HG03097 (cell line): ENCODE results near the gene SEZ6.

ENCODE experiments used
- ATAC-seq: cut with Tn5 transposase; IDR thresholded peaks from one replicate; pipeline ENCODE4 v1.9.1; 2021; ENCODE audit not compliant: unreplicated experiment, low FRiP score

Gene SEZ6

GRCh38 chr17:28957277-28957991, 48.4 kb downstream of the SEZ6 start:
- ATAC-seq = no peak

GRCh38 chr17:28956861-28957260, 49.0 kb downstream of the SEZ6 start:
- no peak for ATAC-seq

- no peak for ATAC-seq
Measured at GRCh38 chr17:28956112-28956511, 49.7 kb downstream of the SEZ6 start.

GRCh38 chr17:28955408-28955807, 50.4 kb downstream of the SEZ6 start:
- no peak for ATAC-seq

DNA sequence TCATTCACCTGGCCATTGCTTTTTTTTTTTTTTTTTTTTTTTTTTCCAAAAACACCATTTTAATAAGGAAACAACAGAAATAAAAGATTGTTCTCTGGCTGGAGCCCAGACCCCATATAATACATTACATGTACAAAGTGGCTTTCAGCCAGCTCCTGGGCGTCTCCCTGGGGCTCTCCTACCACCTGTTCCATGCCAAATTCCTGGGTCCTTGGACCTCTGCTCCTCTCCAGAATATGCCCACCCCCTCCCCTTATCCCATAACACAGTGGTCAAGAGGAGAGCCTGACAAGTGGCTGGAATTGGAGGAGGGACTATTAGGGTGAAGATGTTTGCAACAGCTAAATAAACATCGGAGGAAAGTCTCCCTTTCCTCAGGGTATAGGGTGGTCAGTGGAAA, 50.9 kb downstream of the SEZ6 start:
- no peak for ATAC-seq

- ATAC-seq = no peak
Measured at GRCh38 chr17:28953444-28954118, 52.3 kb downstream of the SEZ6 start.

- ATAC-seq = peak; percentile 51
Measured at GRCh38 chr17:28951991-28952975, 53.5 kb downstream of the SEZ6 start.

DNA sequence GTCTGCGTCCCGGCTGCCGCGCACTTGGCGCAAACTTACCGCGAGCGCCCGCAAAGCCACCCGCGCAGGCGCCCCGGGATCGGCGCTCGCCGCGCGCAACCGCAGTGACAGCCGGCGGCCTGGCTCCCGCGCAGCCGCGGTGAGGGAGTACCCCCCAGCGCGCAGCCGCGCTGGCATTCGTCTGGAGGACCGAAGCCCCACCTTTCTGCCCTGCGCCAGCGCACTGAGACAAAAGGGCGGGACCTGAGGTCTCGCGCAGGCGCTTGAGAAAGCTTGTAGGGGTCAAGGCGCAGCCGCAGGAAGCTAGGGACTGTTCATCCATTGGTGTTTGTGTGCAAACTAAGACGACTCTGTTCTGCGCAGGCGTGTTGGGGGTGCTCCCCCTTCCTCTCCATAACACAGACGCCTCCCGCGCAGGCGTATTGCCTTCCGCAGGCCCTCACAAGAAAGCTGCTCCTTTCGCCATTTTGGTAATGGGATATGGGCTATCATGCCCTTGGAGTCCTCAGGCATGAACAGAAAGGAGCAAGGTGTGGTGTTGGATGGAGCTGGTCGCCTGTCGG, 54.3 kb downstream of the SEZ6 start, which contains the start of gene PHF12:
TSS of gene PHF12 (minus strand) at position 91 of the 563 bp plus-strand sequence. CDS start 558 bp downstream, outside the sequence.
- peak; percentile 43 for ATAC-seq

GRCh38 chr17:28950752-28951427, 54.9 kb downstream of the SEZ6 start:
- ATAC-seq = no peak

GRCh38 chr17:28950017-28950751, 55.6 kb downstream of the SEZ6 start:
- no peak for ATAC-seq

DNA sequence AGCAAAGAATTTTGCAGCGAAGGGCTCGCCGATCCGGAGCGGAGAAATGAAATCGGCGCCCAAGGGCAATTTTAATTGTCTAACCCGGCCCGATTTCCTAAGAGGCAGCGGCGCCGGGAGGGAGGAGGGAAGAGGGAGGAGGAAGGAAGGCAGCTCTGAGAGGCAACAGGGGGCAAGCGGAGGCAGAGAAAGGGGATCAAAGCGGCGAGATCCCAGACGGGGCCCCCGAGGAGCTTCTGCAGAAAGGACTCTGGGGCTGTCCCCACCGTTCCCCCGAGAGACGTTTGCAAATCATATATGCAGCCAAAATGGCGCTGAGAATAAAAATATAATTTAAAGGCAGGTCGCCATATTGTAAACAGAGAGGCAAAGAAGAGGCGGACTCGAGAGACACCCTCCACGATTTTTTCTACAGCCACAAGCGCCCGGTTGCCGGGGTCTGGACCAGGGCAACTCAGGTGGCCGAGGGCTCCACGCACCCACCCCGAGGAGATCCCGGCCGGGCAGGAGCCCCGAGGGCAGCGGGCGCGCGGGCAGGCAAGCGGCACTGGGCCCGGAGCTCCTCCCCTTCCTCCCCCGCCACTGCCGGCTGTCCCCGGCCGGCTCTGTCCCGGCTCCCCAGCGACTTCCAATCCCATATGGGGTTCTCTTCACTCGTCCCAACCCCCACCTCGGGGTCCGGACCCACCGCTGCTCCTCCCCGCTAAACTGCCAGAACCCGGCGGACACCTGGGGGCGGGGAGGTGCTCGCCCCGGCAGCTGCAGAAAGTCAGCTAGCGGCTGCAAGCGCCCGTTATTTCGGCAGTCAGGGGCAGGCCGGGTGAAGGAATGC, 56.4 kb downstream of the SEZ6 start:
- ATAC-seq = no peak

DNA sequence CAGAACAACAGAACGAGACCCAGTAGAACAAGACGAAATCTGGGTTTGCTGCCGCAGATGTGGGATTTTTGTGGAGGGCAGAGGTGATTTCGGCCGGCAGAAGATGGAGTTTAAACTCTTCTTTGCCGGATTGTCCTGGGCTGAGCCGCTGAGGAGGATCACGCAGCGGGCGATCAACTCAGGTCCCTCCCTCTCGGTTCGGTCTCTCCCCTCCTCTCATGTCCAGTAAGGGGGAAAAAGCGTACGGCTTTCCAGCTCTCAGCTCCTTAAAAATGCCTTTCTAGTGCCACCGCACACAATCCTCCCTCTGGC, 57.0 kb downstream of the SEZ6 start:
- ATAC-seq = no peak

- no peak for ATAC-seq
Measured at GRCh38 chr17:28948342-28948741, 57.5 kb downstream of the SEZ6 start.

GRCh38 chr17:28947639-28948038, 58.2 kb downstream of the SEZ6 start:
- no peak for ATAC-seq

- ATAC-seq = no peak
Measured at GRCh38 chr17:28946239-28946638, 59.6 kb downstream of the SEZ6 start.

- ATAC-seq = no peak
Measured at GRCh38 chr17:28944862-28945741, 60.7 kb downstream of the SEZ6 start.

GRCh38 chr17:28944343-28944742, 61.5 kb downstream of the SEZ6 start:
- no peak for ATAC-seq

GRCh38 chr17:28942925-28943324, 62.9 kb downstream of the SEZ6 start:
- no peak for ATAC-seq
